ENCODE results near the gene IGF2.

- no peak for TF ChIP-seq POLR2A (IDR thresholded peaks at IDR 0.05)
- TF ChIP-seq CTCF (IDR thresholded peaks at IDR 0.05) = no peak
Measured at GRCh38 chr11:2159536-2160413, 20.6 kb upstream of the IGF2 start.

Measured in testis (tissue), 2 donors.